H9 (cell line): Measurements from ENCODE around the gene ELAC2. TPM values are rescaled to one million over a fixed set of nuclear protein-coding genes. Genes with fewer than 3 reads are reported as not detected.

Source experiments
- DNase-seq: peaks from one replicate; pipeline ENCODE4 v3.0.0-alpha.2; 2017
- H2AFZ ChIP-seq: one replicate; pipeline ENCODE4 v1.6.1; 2013; ENCODE audit warnings: mild to moderate bottlenecking, low read length, control low read depth, moderate library complexity
- H2AK5ac ChIP-seq: 2 replicates; pipeline ENCODE4 v1.6.1; 2013; ENCODE audit warnings: low read length, control low read depth, mixed read lengths; ENCODE audit not compliant: insufficient read length
- H2BK120ac ChIP-seq: one replicate; pipeline ENCODE4 v1.6.1; 2013; ENCODE audit warnings: low read depth, mild to moderate bottlenecking, low read length, control low read depth, inconsistent platforms; ENCODE audit not compliant: poor library complexity, severe bottlenecking
- H2BK12ac ChIP-seq: 2 replicates; pipeline ENCODE4 v1.6.1; 2013; ENCODE audit warnings: low read length, control low read depth, mixed read lengths, low read depth; ENCODE audit not compliant: insufficient read length
- H2BK15ac ChIP-seq: 2 replicates; pipeline ENCODE4 v1.6.1; 2013; ENCODE audit warnings: low read depth, low read length, control low read depth
- H2BK20ac ChIP-seq: one replicate; pipeline ENCODE4 v1.6.1; 2013; ENCODE audit warnings: low read depth, mild to moderate bottlenecking, low read length, control low read depth, inconsistent platforms; ENCODE audit not compliant: poor library complexity, severe bottlenecking
- H2BK5ac ChIP-seq: 2 replicates; pipeline ENCODE4 v1.6.1; 2013; ENCODE audit warnings: low read length, control low read depth, mixed read lengths; ENCODE audit not compliant: insufficient read length
- H3K14ac ChIP-seq: 2 replicates; pipeline ENCODE4 v1.6.1; 2013; ENCODE audit warnings: low read length, control low read depth; ENCODE audit not compliant: insufficient read depth
- H3K18ac ChIP-seq: 2 replicates; pipeline ENCODE4 v1.6.1; 2013; ENCODE audit warnings: low read depth, mild to moderate bottlenecking, mixed read lengths, low read length, control low read depth; ENCODE audit not compliant: insufficient read length
- H3K23ac ChIP-seq: 2 replicates; pipeline ENCODE4 v1.6.1; 2013; ENCODE audit warnings: low read length, control low read depth, mixed read lengths, low read depth; ENCODE audit not compliant: insufficient read length
- H3K23me2 ChIP-seq: 2 replicates; pipeline ENCODE4 v1.6.1; 2013; ENCODE audit warnings: low read depth, mild to moderate bottlenecking, mixed read lengths, low read length, control low read depth; ENCODE audit not compliant: insufficient read length, poor library complexity, severe bottlenecking
- H3K27ac ChIP-seq: 2 replicates; pipeline ENCODE4 v1.5.1; 2013; ENCODE audit warnings: low read length, control low read depth, mixed read lengths, low read depth; ENCODE audit not compliant: insufficient read length
- H3K27me3 ChIP-seq: 2 replicates; pipeline ENCODE4 v1.6.1; 2013; ENCODE audit warnings: low read length, control low read depth, inconsistent platforms; ENCODE audit not compliant: insufficient read depth
- H3K4ac ChIP-seq: 2 replicates; pipeline ENCODE4 v1.6.1; 2013; ENCODE audit warnings: low read depth, mild to moderate bottlenecking, control low read depth, inconsistent platforms, low read length, moderate library complexity
- H3K4me1 ChIP-seq: 2 replicates; pipeline ENCODE4 v1.6.1; 2013; ENCODE audit warnings: low read length, control low read depth, inconsistent platforms; ENCODE audit not compliant: insufficient read depth
- H3K4me2 ChIP-seq: 2 replicates; pipeline ENCODE4 v1.6.1; 2013; ENCODE audit warnings: low read length, control low read depth, mixed read lengths; ENCODE audit not compliant: insufficient read length, insufficient read depth
- H3K56ac ChIP-seq: 2 replicates; pipeline ENCODE4 v1.6.1; 2013; ENCODE audit warnings: low read depth, mild to moderate bottlenecking, mixed read lengths, low read length, control low read depth; ENCODE audit not compliant: insufficient read length
- H3K79me1 ChIP-seq: 2 replicates; pipeline ENCODE4 v1.6.1; 2013; ENCODE audit warnings: low read depth, mild to moderate bottlenecking, moderate library complexity, low read length, control low read depth, inconsistent platforms; ENCODE audit not compliant: insufficient read depth, poor library complexity, severe bottlenecking
- H3K79me2 ChIP-seq: 2 replicates; pipeline ENCODE4 v1.6.1; 2013; ENCODE audit warnings: low read length, control low read depth, inconsistent platforms; ENCODE audit not compliant: insufficient read depth
- H3K9ac ChIP-seq: 2 replicates; pipeline ENCODE4 v1.6.1; 2013; ENCODE audit warnings: low read length, control low read depth, mixed read lengths; ENCODE audit not compliant: insufficient read length; ENCODE audit errors: extremely low read depth
- H3K9me3 ChIP-seq: one replicate; pipeline ENCODE4 v1.6.1; 2013; ENCODE audit warnings: low read depth, low read length, inconsistent platforms; ENCODE audit not compliant: control insufficient read depth
- H3T11ph ChIP-seq: one replicate; pipeline ENCODE4 v1.6.1; 2013; ENCODE audit warnings: mild to moderate bottlenecking, low read length, control low read depth, inconsistent platforms
- H4K20me1 ChIP-seq: one replicate; pipeline ENCODE4 v1.6.1; 2013; ENCODE audit not compliant: control insufficient read depth, insufficient read length, insufficient read depth
- H4K5ac ChIP-seq: 2 replicates; pipeline ENCODE4 v1.6.1; 2013; ENCODE audit warnings: low read depth, mild to moderate bottlenecking, mixed read lengths, low read length, control low read depth; ENCODE audit not compliant: insufficient read length
- H4K8ac ChIP-seq: replicated peaks from 2 replicates; pipeline ENCODE4 v1.6.1; 2013; ENCODE audit warnings: low read length, control low read depth, mixed read lengths, low read depth; ENCODE audit not compliant: insufficient read length
- H4K91ac ChIP-seq: 2 replicates; pipeline ENCODE4 v1.6.1; 2013; ENCODE audit warnings: low read depth, mild to moderate bottlenecking, moderate library complexity, mixed read lengths, low read length, control low read depth; ENCODE audit not compliant: insufficient read length
- H3K27ac Mint-ChIP-seq, 3 experiments: 2 replicates in 2 of 3; 3 replicates in 1 of 3; pipeline ENCODE4 v1.8.0; 2020 to 2021; ENCODE audit warnings: mixed read lengths in 3 of 3, mild to moderate bottlenecking in 1 of 3, moderate library complexity in 1 of 3
- H3K27me3 Mint-ChIP-seq: 2 replicates; pipeline ENCODE4 v1.8.0; 2021; ENCODE audit warnings: low read depth, mild to moderate bottlenecking, moderate library complexity, mixed read lengths
- H3K36me3 Mint-ChIP-seq, 3 experiments: 2 replicates in 2 of 3; 3 replicates in 1 of 3; pipeline ENCODE4 v1.8.0; 2020 to 2021; ENCODE audit warnings: low read depth in 3 of 3, mixed read lengths in 3 of 3; ENCODE audit not compliant: insufficient read depth in 1 of 3
- H3K4me1 Mint-ChIP-seq, 2 experiments: 2 replicates each; pipeline ENCODE4 v1.8.0; 2020; ENCODE audit warnings: mixed read lengths in 2 of 2
- H3K4me3 Mint-ChIP-seq, 2 experiments: 2 replicates in 1 of 2; 3 replicates in 1 of 2; pipeline ENCODE4 v1.8.0; 2020 to 2021; ENCODE audit warnings: mild to moderate bottlenecking in 2 of 2, mixed read lengths in 2 of 2, moderate library complexity in 1 of 2
- H3K9me3 Mint-ChIP-seq, 2 experiments: 2 replicates in 1 of 2; 3 replicates in 1 of 2; pipeline ENCODE4 v1.8.0; 2020; ENCODE audit warnings: mild to moderate bottlenecking in 2 of 2, mixed read lengths in 2 of 2, moderate library complexity in 1 of 2
- CTCF ChIP-seq: fragments of 200-600 bp; sonication (generic); conservative IDR thresholded peaks from 3 replicates; pipeline ENCODE4 v1.8.0; 2021; ENCODE audit warnings: antibody characterized with exemption, mild to moderate bottlenecking
- WGBS: extraction: QIAGEN DNeasy Blood & Tissue Kit; methylation state at CpG from one replicate; pipeline ENCODE4 v1.1.7; 2013; ENCODE audit warnings: missing lambda C conversion rate, low lambda C conversion rate, mixed read lengths; ENCODE audit not compliant: insufficient read length; ENCODE audit errors: extremely low coverage; 5-methylcytosine and 5-hydroxymethylcytosine counted together
- total RNA-seq: library from RNA; stranded (reverse); gene quantifications from 2 replicates; pipeline ENCODE4 v1.2.1, GENCODE V29; 2021

Gene ELAC2
- total RNA-seq, 1 experiment from 2014 or later: 90.7 TPM

- Histone ChIP-seq H2BK5ac (no peak overlapping the region), H2AFZ (no peak overlapping the region), H3K23ac (no peak overlapping the region), H2BK12ac (no peak overlapping the region), H2BK15ac (no peak overlapping the region), H3K27me3 (no peaks in the 10 kb centered on the region), H2BK20ac (no peak overlapping the region), H3K9ac (no peak overlapping the region), H3K23me2 (no peaks in the 10 kb centered on the region), H3T11ph (no peak overlapping the region), H3K4me2 (no peak overlapping the region), H3K4ac (no peak overlapping the region), H4K5ac (no peak overlapping the region), H3K4me1 (no peaks in the 10 kb centered on the region; the same call in 1 of the 2 replicates), H4K8ac (no peak overlapping the region), H2AK5ac (no peak overlapping the region), H3K79me2 (no peaks in the 10 kb centered on the region), H3K18ac (no peak overlapping the region), H4K20me1 (no peaks in the 10 kb centered on the region), H3K79me1 (no peaks in the 10 kb centered on the region), H3K27ac (no peak overlapping the region), H3K56ac (no peak overlapping the region), H3K14ac (no peak overlapping the region), H4K91ac (no peak overlapping the region), H2BK120ac (no peak overlapping the region), H3K9me3 (no peaks in the 10 kb centered on the region)
- Mint-ChIP-seq H3K27me3 (peaks cover 4% of the 10 kb centered on the region), H3K9me3 (peaks cover 0 to 3% of the 10 kb centered on the region in 2 experiments; a peak in 3 of 5 replicates), H3K4me3 (no peak overlapping the region), H3K4me1 (peaks cover 14 to 17% of the 10 kb centered on the region in 2 experiments; a peak in 3 of 4 replicates), H3K36me3 (no peaks in the 10 kb centered on the region), H3K27ac (peak overlapping the region in 1 of 3 experiments; percentile 28; a peak in 1 of 7 replicates)
- WGBS: no CpG with 5 or more reads among the region's 2 CpGs
- DNase-seq: no peak
- no peak for TF ChIP-seq CTCF
Measured at GRCh38 chr17:13029340-13029739, 11.5 kb upstream of the ELAC2 start.
